GM12878 (cell line): Measurements from ENCODE around the gene CPNE4. TPM values are rescaled to one million over a fixed set of nuclear protein-coding genes. Genes with fewer than 3 reads are reported as not detected.
A peak's percentile ranks its signal among the peaks of the same experiment; 100 is the strongest.

Experiments
- ATF7 ChIP-seq: fragments of 450-650 bp; IDR thresholded peaks from 2 replicates; pipeline ENCODE4 v1.6.1; 2016; ENCODE audit warnings: low read depth, mild to moderate bottlenecking
- BHLHE40 ChIP-seq, 2 experiments: fragments of 450-650 bp in 1 of 2; IDR thresholded peaks; 2 replicates each; pipeline ENCODE4 v1.6.1; 2011 to 2017; ENCODE audit warnings: low read depth in 2 of 2, borderline replicate concordance in 1 of 2, improper control_type of control experiment in 1 of 2, low read length in 1 of 2, mild to moderate bottlenecking in 1 of 2
- BRCA1 ChIP-seq: IDR thresholded peaks from 2 replicates; pipeline ENCODE4 v1.6.1; 2011; ENCODE audit warnings: low read depth, low read length, improper control_type of control experiment
- CBX3 ChIP-seq: fragments of 200-600 bp; sonication (generic); IDR thresholded peaks from 2 replicates; pipeline ENCODE4 v1.6.1; 2016; ENCODE audit warnings: low read depth, borderline replicate concordance
- CBX5 ChIP-seq: sonication (generic); IDR thresholded peaks from 2 replicates; pipeline ENCODE4 v1.6.1; 2016; ENCODE audit warnings: low read depth, moderate library complexity, mild to moderate bottlenecking, inconsistent platforms
- CHD4 ChIP-seq: fragments of 200-600 bp; sonication (generic); IDR thresholded peaks from 2 replicates; pipeline ENCODE4 v1.6.1; 2016; ENCODE audit warnings: mild to moderate bottlenecking
- CREB1 ChIP-seq: IDR thresholded peaks from 2 replicates; pipeline ENCODE4 v1.6.1; 2012; ENCODE audit warnings: low read depth, mild to moderate bottlenecking, inconsistent platforms
- EED ChIP-seq: sonication (generic); IDR thresholded peaks from 2 replicates; pipeline ENCODE4 v1.6.1; 2016; ENCODE audit warnings: antibody characterized with exemption, low read depth
- NR2C2 ChIP-seq: IDR thresholded peaks from 2 replicates; pipeline ENCODE4 v1.6.1; 2011; ENCODE audit warnings: borderline replicate concordance, low read depth; ENCODE audit not compliant: control insufficient read depth, insufficient read length
- SMC3 ChIP-seq: IDR thresholded peaks from 2 replicates; pipeline ENCODE4 v1.6.1; 2011; ENCODE audit warnings: low read length, improper control_type of control experiment, borderline replicate concordance
- SREBF2 ChIP-seq: IDR thresholded peaks from 2 replicates; pipeline ENCODE4 v1.6.1; 2012; ENCODE audit warnings: mild to moderate bottlenecking, low read length
- STAT1 ChIP-seq: fragments of 450-650 bp; conservative IDR thresholded peaks from 2 replicates; pipeline ENCODE4 v1.6.1; 2014; ENCODE audit warnings: antibody characterized with exemption, mild to moderate bottlenecking
- TBL1XR1 ChIP-seq: IDR thresholded peaks from 2 replicates; pipeline ENCODE4 v1.6.1; 2012; ENCODE audit warnings: low read depth, low read length, improper control_type of control experiment
- WRNIP1 ChIP-seq: IDR thresholded peaks from 2 replicates; pipeline ENCODE4 v1.6.1; 2011; ENCODE audit warnings: low read depth, low read length, improper control_type of control experiment, borderline replicate concordance
- polyA plus RNA-seq, 11 experiments: library from polyadenylated mRNA; depleted of rRNA in 4 of 11; unstranded in 6 of 11; stranded (reverse) in 5 of 11; fragments of >200 nt; fragmentation: Nextera tagmentation in 4 of 11; fragmentation: Illumina TruSeq in 1 of 11; extraction: Ambion mirVana in 4 of 11; extraction: Trizol in 1 of 11; gene quantifications; 1 replicate in 1 of 11; 2 replicates in 10 of 11; pipeline versions ENCODE4 v1.2.1 to v1.2.3, GENCODE V29; 2011 to 2016; ENCODE audit warnings: inconsistent platforms in 2 of 11, missing spikeins in 2 of 11, low read depth in 1 of 11
- total RNA-seq, 4 experiments: library from RNA; depleted of rRNA in 3 of 4; stranded (reverse); fragments of >200 nt in 3 of 4; fragmentation: Illumina TruSeq in 1 of 4; extraction: Trizol in 1 of 4; gene quantifications; 2 replicates each; pipeline versions ENCODE4 v1.2.1 to v1.2.3, GENCODE V29; 2013 to 2021
- TF ChIP-seq, protein P1 (sequence below): IDR thresholded peaks from 2 replicates; pipeline ENCODE4 v1.6.1; 2012; ENCODE audit warnings: low read depth, low read length, improper control_type of control experiment
- TF ChIP-seq, protein P2 (sequence below): fragments of 450-650 bp; IDR thresholded peaks from 2 replicates; pipeline ENCODE4 v1.6.1; 2018; ENCODE audit warnings: borderline replicate concordance, mild to moderate bottlenecking; ENCODE audit not compliant: partially characterized antibody
- TF ChIP-seq, protein P3 (sequence below): fragments of 450-650 bp; IDR thresholded peaks from 2 replicates; pipeline ENCODE4 v1.6.1; 2017; ENCODE audit warnings: mild to moderate bottlenecking, moderate library complexity
- TF ChIP-seq, protein P4 (sequence below): IDR thresholded peaks from 2 replicates; pipeline ENCODE4 v1.6.1; 2011; ENCODE audit warnings: low read depth, mild to moderate bottlenecking, low read length, moderate library complexity, borderline replicate concordance; ENCODE audit errors: extremely low read depth
- TF ChIP-seq, protein P5 (sequence below): fragments of 450-650 bp; formaldehyde crosslinking; IDR thresholded peaks from 2 replicates; pipeline ENCODE4 v1.4.0; 2022; ENCODE audit warnings: mild to moderate bottlenecking, moderate library complexity

The CPNE4 gene
- total and polyA plus RNA-seq, 10 of the 15 experiments (the other 5 are each of a cell fraction or from before 2014, with no cell fraction given), result 0.17 to 1.9 (median 0.48) TPM; not detected in 1

DNA sequence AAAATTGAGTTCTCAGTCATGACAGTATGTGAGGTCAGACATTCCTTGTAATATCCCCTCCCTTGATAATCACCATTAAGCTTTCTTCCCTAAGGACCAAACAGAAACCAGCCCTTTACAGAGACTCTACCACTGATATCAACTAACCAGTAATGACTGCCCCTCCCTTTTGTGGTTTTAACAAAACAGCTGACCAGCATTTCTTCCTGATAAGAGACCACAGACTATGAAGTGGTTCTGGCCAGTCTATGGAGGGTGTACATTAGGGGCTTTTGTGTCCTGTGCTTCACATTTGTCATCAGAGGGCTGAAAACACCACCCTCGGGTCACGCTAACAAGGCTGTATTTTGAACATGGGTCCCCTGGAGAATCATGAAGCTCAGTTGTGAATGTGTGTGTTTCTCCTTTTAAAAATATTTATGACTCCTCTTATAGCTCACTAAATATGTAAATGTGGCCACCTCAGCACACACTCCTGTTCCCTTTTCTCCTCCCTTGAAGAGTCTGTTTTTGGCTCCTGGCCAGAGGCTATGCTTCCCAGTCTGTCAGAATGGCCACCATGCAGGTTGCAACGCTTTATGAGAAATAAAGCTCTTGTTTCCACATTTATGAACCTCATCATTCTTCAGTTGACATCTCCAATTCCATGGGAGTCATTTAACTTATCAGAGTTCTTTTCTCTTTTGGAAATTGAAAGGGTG, 239.3 kb downstream of the CPNE4 start (continued):
- TF ChIP-seq CBX3 (no peak), ATF7 (no peak), WRNIP1 (no peak), SMC3 (no peak), CHD4 (no peak), EED (no peak), CBX5 (no peak), SREBF2 (no peak), BHLHE40 (IDR thresholded peaks at IDR 0.05; ENCODE audit: borderline replicate concordance in 1 of 2, low read depth in 2 of 2, low read length in 1 of 2) (peak; percentile 39 to 48; a peak in 1 of 4 replicates), BRCA1 (no peak), NR2C2 (no peak), CREB1 (no peak), STAT1 (no peak), TBL1XR1 (no peak)
- TF ChIP-seq, protein P1, sequence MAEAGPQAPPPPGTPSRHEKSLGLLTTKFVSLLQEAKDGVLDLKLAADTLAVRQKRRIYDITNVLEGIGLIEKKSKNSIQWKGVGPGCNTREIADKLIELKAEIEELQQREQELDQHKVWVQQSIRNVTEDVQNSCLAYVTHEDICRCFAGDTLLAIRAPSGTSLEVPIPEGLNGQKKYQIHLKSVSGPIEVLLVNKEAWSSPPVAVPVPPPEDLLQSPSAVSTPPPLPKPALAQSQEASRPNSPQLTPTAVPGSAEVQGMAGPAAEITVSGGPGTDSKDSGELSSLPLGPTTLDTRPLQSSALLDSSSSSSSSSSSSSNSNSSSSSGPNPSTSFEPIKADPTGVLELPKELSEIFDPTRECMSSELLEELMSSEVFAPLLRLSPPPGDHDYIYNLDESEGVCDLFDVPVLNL, result no peak
- TF ChIP-seq, protein P2, sequence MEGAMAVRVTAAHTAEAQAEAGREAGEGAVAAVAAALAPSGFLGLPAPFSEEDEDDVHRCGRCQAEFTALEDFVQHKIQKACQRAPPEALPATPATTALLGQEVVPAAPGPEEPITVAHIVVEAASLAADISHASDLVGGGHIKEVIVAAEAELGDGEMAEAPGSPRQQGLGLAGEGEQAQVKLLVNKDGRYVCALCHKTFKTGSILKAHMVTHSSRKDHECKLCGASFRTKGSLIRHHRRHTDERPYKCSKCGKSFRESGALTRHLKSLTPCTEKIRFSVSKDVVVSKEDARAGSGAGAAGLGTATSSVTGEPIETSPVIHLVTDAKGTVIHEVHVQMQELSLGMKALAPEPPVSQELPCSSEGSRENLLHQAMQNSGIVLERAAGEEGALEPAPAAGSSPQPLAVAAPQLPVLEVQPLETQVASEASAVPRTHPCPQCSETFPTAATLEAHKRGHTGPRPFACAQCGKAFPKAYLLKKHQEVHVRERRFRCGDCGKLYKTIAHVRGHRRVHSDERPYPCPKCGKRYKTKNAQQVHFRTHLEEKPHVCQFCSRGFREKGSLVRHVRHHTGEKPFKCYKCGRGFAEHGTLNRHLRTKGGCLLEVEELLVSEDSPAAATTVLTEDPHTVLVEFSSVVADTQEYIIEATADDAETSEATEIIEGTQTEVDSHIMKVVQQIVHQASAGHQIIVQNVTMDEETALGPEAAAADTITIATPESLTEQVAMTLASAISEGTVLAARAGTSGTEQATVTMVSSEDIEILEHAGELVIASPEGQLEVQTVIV, result no peak
- TF ChIP-seq, protein P3, sequence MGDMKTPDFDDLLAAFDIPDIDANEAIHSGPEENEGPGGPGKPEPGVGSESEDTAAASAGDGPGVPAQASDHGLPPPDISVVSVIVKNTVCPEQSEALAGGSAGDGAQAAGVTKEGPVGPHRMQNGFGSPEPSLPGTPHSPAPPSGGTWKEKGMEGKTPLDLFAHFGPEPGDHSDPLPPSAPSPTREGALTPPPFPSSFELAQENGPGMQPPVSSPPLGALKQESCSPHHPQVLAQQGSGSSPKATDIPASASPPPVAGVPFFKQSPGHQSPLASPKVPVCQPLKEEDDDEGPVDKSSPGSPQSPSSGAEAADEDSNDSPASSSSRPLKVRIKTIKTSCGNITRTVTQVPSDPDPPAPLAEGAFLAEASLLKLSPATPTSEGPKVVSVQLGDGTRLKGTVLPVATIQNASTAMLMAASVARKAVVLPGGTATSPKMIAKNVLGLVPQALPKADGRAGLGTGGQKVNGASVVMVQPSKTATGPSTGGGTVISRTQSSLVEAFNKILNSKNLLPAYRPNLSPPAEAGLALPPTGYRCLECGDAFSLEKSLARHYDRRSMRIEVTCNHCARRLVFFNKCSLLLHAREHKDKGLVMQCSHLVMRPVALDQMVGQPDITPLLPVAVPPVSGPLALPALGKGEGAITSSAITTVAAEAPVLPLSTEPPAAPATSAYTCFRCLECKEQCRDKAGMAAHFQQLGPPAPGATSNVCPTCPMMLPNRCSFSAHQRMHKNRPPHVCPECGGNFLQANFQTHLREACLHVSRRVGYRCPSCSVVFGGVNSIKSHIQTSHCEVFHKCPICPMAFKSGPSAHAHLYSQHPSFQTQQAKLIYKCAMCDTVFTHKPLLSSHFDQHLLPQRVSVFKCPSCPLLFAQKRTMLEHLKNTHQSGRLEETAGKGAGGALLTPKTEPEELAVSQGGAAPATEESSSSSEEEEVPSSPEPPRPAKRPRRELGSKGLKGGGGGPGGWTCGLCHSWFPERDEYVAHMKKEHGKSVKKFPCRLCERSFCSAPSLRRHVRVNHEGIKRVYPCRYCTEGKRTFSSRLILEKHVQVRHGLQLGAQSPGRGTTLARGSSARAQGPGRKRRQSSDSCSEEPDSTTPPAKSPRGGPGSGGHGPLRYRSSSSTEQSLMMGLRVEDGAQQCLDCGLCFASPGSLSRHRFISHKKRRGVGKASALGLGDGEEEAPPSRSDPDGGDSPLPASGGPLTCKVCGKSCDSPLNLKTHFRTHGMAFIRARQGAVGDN, result no peak
- TF ChIP-seq, protein P4, sequence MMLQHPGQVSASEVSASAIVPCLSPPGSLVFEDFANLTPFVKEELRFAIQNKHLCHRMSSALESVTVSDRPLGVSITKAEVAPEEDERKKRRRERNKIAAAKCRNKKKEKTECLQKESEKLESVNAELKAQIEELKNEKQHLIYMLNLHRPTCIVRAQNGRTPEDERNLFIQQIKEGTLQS, result no peak
- TF ChIP-seq, protein P5, sequence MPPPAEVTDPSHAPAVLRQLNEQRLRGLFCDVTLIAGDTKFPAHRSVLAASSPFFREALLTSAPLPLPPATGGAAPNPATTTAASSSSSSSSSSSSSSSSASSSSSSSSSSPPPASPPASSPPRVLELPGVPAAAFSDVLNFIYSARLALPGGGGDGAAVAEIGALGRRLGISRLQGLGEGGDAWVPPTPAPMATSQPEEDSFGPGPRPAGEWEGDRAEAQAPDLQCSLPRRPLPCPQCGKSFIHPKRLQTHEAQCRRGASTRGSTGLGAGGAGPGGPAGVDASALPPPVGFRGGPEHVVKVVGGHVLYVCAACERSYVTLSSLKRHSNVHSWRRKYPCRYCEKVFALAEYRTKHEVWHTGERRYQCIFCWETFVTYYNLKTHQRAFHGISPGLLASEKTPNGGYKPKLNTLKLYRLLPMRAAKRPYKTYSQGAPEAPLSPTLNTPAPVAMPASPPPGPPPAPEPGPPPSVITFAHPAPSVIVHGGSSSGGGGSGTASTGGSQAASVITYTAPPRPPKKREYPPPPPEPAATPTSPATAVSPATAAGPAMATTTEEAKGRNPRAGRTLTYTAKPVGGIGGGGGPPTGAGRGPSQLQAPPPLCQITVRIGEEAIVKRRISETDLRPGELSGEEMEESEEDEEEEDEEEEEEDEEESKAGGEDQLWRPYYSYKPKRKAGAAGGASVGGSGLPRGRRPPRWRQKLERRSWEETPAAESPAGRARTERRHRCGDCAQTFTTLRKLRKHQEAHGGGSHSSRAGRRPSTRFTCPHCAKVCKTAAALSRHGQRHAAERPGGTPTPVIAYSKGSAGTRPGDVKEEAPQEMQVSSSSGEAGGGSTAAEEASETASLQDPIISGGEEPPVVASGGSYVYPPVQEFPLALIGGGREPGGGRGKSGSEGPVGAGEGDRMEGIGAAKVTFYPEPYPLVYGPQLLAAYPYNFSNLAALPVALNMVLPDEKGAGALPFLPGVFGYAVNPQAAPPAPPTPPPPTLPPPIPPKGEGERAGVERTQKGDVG (CRISPR knock-in tag), result no peak
